ENCODE results near the gene DIP2C.

DNA sequence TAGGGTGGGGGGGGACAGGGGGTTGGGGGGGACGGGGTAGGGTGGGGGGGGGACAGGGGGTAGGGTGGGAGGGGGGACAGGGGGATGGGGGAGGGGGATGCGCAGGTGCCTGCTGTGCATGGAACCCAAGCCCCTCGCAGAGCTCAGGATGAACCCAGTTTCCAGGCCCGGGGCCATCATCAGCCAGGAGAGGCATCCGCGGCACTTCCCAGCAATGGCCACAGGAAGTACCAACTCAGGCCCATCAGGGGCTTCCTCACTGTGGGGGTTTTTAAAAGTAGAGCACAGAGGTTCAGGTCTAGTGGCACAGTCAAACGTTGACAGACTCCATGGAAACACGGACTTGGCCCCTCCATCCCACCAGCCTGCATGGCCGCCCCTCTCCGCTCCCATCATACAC lies 172.7 kb downstream of the DIP2C start:
- TF ChIP-seq POLR2A (IDR thresholded peaks at IDR 0.05): no peak
- TF ChIP-seq, protein P1, sequence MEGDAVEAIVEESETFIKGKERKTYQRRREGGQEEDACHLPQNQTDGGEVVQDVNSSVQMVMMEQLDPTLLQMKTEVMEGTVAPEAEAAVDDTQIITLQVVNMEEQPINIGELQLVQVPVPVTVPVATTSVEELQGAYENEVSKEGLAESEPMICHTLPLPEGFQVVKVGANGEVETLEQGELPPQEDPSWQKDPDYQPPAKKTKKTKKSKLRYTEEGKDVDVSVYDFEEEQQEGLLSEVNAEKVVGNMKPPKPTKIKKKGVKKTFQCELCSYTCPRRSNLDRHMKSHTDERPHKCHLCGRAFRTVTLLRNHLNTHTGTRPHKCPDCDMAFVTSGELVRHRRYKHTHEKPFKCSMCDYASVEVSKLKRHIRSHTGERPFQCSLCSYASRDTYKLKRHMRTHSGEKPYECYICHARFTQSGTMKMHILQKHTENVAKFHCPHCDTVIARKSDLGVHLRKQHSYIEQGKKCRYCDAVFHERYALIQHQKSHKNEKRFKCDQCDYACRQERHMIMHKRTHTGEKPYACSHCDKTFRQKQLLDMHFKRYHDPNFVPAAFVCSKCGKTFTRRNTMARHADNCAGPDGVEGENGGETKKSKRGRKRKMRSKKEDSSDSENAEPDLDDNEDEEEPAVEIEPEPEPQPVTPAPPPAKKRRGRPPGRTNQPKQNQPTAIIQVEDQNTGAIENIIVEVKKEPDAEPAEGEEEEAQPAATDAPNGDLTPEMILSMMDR (IDR thresholded peaks at IDR 0.05): no peak

Data from testis (tissue), 2 donors.